Measurements from ENCODE around the gene HS3ST5.

The HS3ST5 gene

GRCh38 chr6:114131945-114132344 is 210.9 kb downstream of the HS3ST5 start:
- intact Hi-C loops (cut with DNase I), result no loop called here

GRCh38 chr6:114125576-114125975 is 217.2 kb downstream of the HS3ST5 start:
- DNase-seq, result no peak
- intact Hi-C loops (cut with DNase I), result no loop called here

More at GRCh38 chr6:114131945-114132344, 210.9 kb downstream of the HS3ST5 start:
- DNase-seq, result no peak

- no peak for DNase-seq
- intact Hi-C loops (cut with DNase I), result no loop called here
These were observed 220.7 kb downstream of the HS3ST5 start for GRCh38 chr6:114121913-114122662.

- intact Hi-C loops (cut with DNase I), result no loop called here
- no peak for DNase-seq
These were observed 223.8 kb downstream of the HS3ST5 start for GRCh38 chr6:114119056-114119455.

- intact Hi-C loops (cut with DNase I), result no loop called here
- no peak for DNase-seq
These were observed 227.2 kb downstream of the HS3ST5 start for GRCh38 chr6:114115652-114116051.

- DNase-seq, result peak; percentile 59 to 95 (median 85)
- intact Hi-C loops (cut with DNase I), result loop anchor here (5.0 to 10.0 kb wide), 2 partner anchors 111 to 196 kb away; no protein-coding TSS in a partner anchor
These were observed 234.5 kb downstream of the HS3ST5 start for GRCh38 chr6:114108119-114109002.

GRCh38 chr6:114106020-114106419 is 236.8 kb downstream of the HS3ST5 start:
- intact Hi-C loops (cut with DNase I), result loop anchor here (5.0 to 10.0 kb wide), 2 partner anchors 109 to 199 kb away; no protein-coding TSS in a partner anchor
- no peak for DNase-seq

GRCh38 chr6:114101255-114101654 is 241.6 kb downstream of the HS3ST5 start:
- intact Hi-C loops (cut with DNase I), result loop anchor here (10.0 kb wide), 1 partner anchor 204 kb away; no protein-coding TSS in a partner anchor

GRCh38 chr6:114100215-114100994 is 242.4 kb downstream of the HS3ST5 start:
- no peak for DNase-seq
- intact Hi-C loops (cut with DNase I), result loop anchor here (10.0 kb wide), 1 partner anchor 204 kb away; no protein-coding TSS in a partner anchor

More at GRCh38 chr6:114101255-114101654, 241.6 kb downstream of the HS3ST5 start:
- no peak for DNase-seq

- DNase-seq, result peak in 11 of 42 donors; percentile 7 to 66 (median 42)
- intact Hi-C loops (cut with DNase I), result no loop called here
These were observed 246.2 kb downstream of the HS3ST5 start for GRCh38 chr6:114096561-114097172.

- no peak for DNase-seq
- intact Hi-C loops (cut with DNase I), result loop anchor here (5.0 kb wide), 1 partner anchor 96 kb away; no protein-coding TSS in a partner anchor
These were observed 249.9 kb downstream of the HS3ST5 start for GRCh38 chr6:114092943-114093342.

GRCh38 chr6:114090626-114091025 is 252.2 kb downstream of the HS3ST5 start:
- intact Hi-C loops (cut with DNase I), result loop anchor here (5.0 kb wide), 1 partner anchor 93 kb away; no protein-coding TSS in a partner anchor
- peak in 4 of 42 donors; percentile 12 to 46 (median 41) for DNase-seq

GRCh38 chr6:114087496-114087895 is 255.3 kb downstream of the HS3ST5 start:
- intact Hi-C loops (cut with DNase I), result no loop called here
- DNase-seq, result no peak

- intact Hi-C loops (cut with DNase I), result no loop called here
- DNase-seq, result no peak
These were observed 257.6 kb downstream of the HS3ST5 start for GRCh38 chr6:114085211-114085610.

- DNase-seq, result peak in 1 of 42 donors; percentile 42
- intact Hi-C loops (cut with DNase I), result no loop called here
These were observed 258.4 kb downstream of the HS3ST5 start for GRCh38 chr6:114084327-114084890.

GRCh38 chr6:114083251-114083650 is 259.6 kb downstream of the HS3ST5 start:
- intact Hi-C loops (cut with DNase I), result no loop called here
- no peak for DNase-seq

- intact Hi-C loops (cut with DNase I), result no loop called here
- no peak for DNase-seq
These were observed 261.1 kb downstream of the HS3ST5 start for GRCh38 chr6:114081730-114082129.

- intact Hi-C loops (cut with DNase I), result no loop called here
- DNase-seq, result no peak
These were observed 261.8 kb downstream of the HS3ST5 start for GRCh38 chr6:114080891-114081510.

All from head of caudate nucleus (tissue), 42 donors.